ENCODE measurements around the gene COPS7A.

Gene COPS7A

DNA sequence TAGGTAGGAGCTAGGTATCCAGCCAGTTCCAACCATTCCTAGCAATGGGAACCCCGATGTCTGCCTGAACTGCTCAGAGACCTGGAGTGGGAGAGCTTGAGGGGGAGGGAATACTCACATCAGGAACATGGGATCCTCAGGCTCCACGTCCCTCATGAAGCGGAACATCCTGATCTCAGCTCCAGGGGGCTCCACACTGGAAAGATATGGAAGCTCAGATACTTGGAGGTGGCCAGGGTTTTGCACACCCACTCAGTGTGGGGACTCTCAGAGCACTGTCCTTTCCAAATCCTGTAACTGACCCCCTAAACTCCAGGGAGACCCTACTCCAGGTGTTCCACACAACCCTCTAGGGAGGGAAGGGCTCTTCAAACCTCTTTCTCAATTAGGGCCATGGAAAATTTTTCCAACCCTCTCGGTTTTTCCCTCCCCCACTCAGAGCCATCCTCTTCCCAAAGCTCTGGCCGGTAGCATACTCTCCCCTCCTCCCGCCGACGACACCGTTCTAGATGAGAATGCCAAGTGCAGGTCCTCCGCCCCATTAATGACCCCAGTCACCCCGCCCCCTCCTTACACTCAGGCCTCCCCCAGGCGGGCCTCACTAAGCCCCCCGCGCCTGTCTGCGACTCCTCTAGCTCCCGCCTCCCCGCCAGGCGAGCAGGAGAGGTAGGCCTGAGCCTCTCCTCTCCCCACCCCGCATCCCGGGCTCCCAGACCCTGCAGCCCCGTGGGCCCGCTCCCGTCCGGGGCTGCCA, 28.5 kb downstream of the COPS7A start:
- peak overlapping the region; percentile 92 for H3K4me3 Mint-ChIP-seq
- H3K27ac Mint-ChIP-seq = peak overlapping the region; percentile 99
- no peak for DNase-seq
- H3K36me3 Mint-ChIP-seq (ENCODE audit: low read depth) = peaks cover 57% of the 10 kb centered on the region
- H3K9me3 Mint-ChIP-seq = no peaks in the 10 kb centered on the region
- H3K27me3 Mint-ChIP-seq = no peaks in the 10 kb centered on the region
- peaks cover 25% of the 10 kb centered on the region for H3K4me1 Mint-ChIP-seq (ENCODE audit: low read depth)

DNA sequence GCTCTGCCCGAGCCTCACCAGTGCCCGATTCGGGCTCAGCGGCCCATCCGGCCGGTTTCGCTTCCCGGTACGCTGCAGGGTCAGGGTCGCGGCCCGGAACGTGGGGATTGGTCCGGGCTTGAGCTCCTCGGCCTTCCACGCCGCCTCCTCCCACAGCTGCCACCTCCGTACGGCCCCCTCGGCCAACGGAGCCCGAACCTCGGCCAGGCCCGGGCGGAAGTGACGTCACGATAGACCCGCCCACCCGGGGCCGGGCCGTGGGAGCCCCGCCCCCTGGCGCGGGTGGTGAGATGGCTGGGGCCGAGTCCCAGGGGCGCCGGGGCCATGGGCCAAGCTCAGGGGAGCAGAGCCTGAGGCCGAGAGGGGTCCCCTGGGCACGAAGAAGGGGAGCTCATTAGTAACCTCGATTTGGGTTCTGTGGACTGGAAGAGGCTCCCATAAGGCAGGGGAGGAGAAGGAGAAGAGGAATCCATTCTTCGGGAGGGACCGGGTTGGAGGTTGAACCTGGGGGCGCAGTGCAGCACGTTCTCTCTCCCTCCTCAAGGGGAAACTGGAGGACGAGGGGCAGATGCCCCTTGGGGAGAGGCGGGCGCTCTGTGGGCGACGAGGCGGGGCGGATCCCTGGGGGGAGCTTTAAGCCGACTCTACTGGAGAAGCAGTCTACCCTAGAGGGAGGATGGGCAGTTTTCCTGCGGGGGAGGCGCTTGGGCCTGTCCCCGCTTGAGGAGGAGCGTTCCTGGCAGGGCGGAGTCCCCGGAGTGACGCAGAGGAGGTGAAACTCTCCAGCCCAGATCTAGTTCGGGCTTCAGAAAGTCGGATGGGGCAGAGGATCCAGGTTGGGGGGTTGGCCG, 29.3 kb downstream of the COPS7A start, which contains the start of gene MLF2:
Gene MLF2 (minus strand): TSS at position 221 of the 851 bp plus-strand sequence. CDS start 807 bp downstream, outside the sequence.
- Mint-ChIP-seq H3K27me3 (no peaks in the 10 kb centered on the region), H3K27ac (peak within 1 kb of the TSS; percentile 99), H3K4me1 (ENCODE audit: low read depth) (peaks cover 25% of the 10 kb centered on the region), H3K9me3 (no peaks in the 10 kb centered on the region), H3K36me3 (ENCODE audit: low read depth) (peaks cover 49% of the 10 kb centered on the region), H3K4me3 (peak within 1 kb of the TSS; percentile 92)
- peak; percentile 99 for DNase-seq

- H3K36me3 Mint-ChIP-seq (ENCODE audit: low read depth) = peaks cover 42% of the 10 kb centered on the region
- no peaks in the 10 kb centered on the region for H3K9me3 Mint-ChIP-seq
- H3K27ac Mint-ChIP-seq = peak overlapping the region; percentile 99
- peaks cover 29% of the 10 kb centered on the region for H3K4me1 Mint-ChIP-seq (ENCODE audit: low read depth)
- H3K27me3 Mint-ChIP-seq = no peaks in the 10 kb centered on the region
- no peak for DNase-seq
- peak overlapping the region; percentile 92 for H3K4me3 Mint-ChIP-seq
Measured at GRCh38 chr12:6753772-6754356, 30.0 kb downstream of the COPS7A start.

DNA sequence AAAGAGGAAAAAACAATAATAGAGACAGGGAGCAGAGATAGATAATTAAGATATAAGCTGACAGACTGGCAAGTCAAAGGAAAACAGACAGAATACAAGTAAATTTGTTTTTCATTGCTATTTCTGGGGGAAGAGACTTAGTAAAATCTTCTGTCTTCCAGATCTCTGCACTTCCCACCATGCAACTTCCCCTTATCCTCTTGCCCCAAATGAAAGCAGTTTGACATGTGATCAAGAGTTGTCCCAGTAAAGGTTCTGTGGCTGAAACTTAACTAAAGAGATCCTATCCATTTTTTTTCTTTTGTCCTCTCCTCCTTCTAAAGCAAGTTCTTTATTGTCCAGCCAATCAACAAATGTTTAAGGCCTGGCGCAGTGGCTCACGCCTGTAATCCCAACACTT, 30.6 kb downstream of the COPS7A start:
- H3K4me1 Mint-ChIP-seq (ENCODE audit: low read depth) = peaks cover 29% of the 10 kb centered on the region
- H3K4me3 Mint-ChIP-seq = no peak overlapping the region
- DNase-seq = no peak
- H3K9me3 Mint-ChIP-seq = no peaks in the 10 kb centered on the region
- H3K36me3 Mint-ChIP-seq (ENCODE audit: low read depth) = peaks cover 37% of the 10 kb centered on the region
- H3K27me3 Mint-ChIP-seq = no peaks in the 10 kb centered on the region
- no peak overlapping the region for H3K27ac Mint-ChIP-seq

GRCh38 chr12:6757028-6757690, 33.3 kb downstream of the COPS7A start:
- peaks cover 4% of the 10 kb centered on the region for H3K27me3 Mint-ChIP-seq
- no peaks in the 10 kb centered on the region for H3K9me3 Mint-ChIP-seq

DNA sequence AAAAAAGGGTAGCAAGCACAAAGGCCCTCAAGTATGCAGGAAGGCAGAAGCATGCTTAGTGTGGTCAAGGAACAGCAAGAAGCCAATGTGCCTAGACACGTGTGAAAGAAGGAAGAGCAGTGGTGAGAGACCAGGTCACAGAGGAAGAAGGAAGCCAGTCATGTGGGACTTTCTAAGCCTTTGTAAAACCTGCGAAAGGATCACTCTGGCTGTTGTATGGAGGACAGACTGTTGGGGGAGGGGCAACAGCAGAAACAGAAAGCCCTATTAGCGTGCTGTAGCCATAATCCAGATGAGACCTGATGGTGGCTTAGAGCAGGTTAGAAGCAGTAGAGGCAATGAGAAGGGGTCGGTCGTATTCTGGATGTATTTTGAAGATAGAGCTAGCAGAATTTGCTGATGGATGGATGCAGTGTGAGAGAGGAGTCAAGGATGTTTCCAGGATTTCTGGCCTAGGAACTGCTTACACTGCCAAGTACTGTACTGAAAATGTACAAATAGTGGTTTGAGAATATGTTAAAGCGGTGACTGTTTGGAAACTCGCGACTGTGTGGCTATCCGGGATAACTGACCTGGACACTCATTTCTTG, 34.8 kb downstream of the COPS7A start:
- Mint-ChIP-seq H3K27ac (no peak overlapping the region), H3K4me1 (ENCODE audit: low read depth) (peaks cover 9% of the 10 kb centered on the region), H3K27me3 (peaks cover 4% of the 10 kb centered on the region), H3K36me3 (ENCODE audit: low read depth) (no peaks in the 10 kb centered on the region), H3K4me3 (no peak overlapping the region), H3K9me3 (no peaks in the 10 kb centered on the region)
- DNase-seq = no peak

More at GRCh38 chr12:6757028-6757690, 33.3 kb downstream of the COPS7A start:
- no peak for DNase-seq
- Mint-ChIP-seq H3K4me1 (ENCODE audit: low read depth) (peaks cover 12% of the 10 kb centered on the region), H3K27ac (no peak overlapping the region), H3K36me3 (ENCODE audit: low read depth) (peaks cover 10% of the 10 kb centered on the region), H3K4me3 (no peak overlapping the region)

DNA sequence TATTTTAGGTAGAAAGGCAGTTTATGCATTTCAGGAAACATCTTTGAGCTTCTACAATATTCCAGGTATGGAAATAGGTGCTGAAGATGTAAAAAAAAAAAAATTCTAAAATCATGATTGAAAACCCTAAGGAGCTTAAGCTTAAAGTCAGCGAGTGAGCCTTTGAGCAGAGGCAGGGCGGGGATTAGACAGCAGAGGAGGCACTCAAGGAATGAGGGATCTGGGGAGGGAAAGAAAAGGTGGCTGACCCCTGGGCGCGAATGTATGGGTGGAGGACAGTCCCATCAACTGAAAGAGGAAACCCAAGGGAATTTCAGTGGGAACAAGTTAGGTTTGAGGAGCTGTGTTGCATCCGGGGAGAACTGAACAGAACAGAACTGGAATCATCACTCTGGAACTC, 35.9 kb downstream of the COPS7A start:
- Mint-ChIP-seq H3K27ac (no peak overlapping the region), H3K27me3 (peaks cover 12% of the 10 kb centered on the region), H3K4me3 (no peak overlapping the region), H3K4me1 (ENCODE audit: low read depth) (peaks cover 12% of the 10 kb centered on the region), H3K9me3 (no peaks in the 10 kb centered on the region), H3K36me3 (ENCODE audit: low read depth) (no peaks in the 10 kb centered on the region)
- no peak for DNase-seq

- H3K27ac Mint-ChIP-seq = no peak overlapping the region
- no peak for DNase-seq
- H3K27me3 Mint-ChIP-seq = peaks cover 35% of the 10 kb centered on the region
- peaks cover 7% of the 10 kb centered on the region for H3K36me3 Mint-ChIP-seq (ENCODE audit: low read depth)
- peaks cover 33% of the 10 kb centered on the region for H3K4me1 Mint-ChIP-seq (ENCODE audit: low read depth)
- H3K9me3 Mint-ChIP-seq = no peaks in the 10 kb centered on the region
- H3K4me3 Mint-ChIP-seq = no peak overlapping the region
Measured at GRCh38 chr12:6763380-6763779, 39.5 kb downstream of the COPS7A start.

DNA sequence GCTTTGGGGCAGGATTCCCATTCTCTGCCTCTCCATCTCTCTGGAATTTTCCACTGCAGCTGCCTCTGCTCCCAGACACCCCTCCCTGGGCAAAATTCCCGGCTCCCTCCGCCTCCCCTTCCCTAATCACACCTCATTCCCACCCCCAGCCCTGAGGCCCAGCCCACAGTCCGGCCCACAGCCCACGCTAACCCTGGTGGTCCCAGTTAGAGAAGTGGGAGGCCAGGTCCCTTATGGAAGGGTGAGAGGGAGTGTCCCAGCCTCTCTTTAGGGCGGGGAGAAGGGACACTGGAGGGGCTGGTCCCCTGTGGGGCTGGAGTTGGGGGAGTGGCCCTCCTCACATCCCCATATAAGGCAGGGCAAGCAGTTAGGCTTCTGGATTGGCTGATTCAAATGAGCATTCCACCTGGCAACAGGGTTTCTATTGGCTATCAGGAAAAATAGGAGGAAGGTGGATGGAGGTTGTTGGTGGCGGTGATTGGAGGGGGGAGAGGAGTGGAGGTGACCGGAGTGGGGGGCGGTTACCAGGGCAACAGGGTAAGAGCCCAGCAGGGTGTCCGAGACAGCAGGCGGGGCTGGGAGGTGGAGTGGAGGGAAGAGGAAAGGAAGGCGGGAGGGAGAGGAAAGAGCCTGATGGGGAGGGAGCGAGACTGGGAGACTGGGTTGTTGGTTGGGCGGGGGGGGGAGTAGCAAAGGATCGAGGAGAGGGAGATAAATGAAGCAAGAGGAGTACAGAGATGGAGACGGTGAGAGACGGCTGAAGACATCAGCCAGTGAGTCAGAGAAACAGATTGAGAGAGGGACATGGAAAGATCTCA, 40.4 kb downstream of the COPS7A start:
- no peaks in the 10 kb centered on the region for H3K9me3 Mint-ChIP-seq
- H3K36me3 Mint-ChIP-seq (ENCODE audit: low read depth) = peaks cover 7% of the 10 kb centered on the region
- DNase-seq = peak; percentile 48
- H3K27ac Mint-ChIP-seq = no peak overlapping the region
- peaks cover 35% of the 10 kb centered on the region for H3K4me1 Mint-ChIP-seq (ENCODE audit: low read depth)
- peak overlapping the region; percentile 34 for H3K4me3 Mint-ChIP-seq
- H3K27me3 Mint-ChIP-seq = peaks cover 43% of the 10 kb centered on the region

DNA sequence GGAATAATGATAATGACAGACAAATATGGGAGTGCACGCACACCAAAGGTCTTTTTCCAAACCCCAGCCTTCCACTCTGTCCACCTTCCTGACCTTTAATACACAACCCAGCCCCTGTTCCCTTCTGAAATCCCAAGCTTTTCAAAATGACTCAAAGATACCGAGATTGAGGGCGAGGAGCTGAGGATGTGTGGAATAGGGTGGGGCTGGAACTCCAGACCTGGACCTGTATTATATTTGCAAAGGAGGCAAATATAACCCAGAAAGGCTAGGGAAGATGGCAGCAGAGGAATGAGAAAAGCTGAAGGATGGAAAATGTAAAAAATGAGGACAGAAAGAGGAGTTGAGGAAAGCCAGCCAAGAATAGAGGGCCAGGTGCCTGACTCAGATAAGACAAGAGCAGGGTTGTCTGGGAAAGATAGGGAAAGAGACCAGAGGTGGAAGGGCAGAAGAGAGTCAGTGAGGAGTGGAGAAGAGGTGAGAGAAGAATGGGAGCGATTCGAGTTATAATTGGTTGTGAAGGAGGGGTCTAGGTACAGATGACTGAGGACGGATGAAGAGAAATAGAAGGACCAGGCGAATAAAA, 41.3 kb downstream of the COPS7A start:
- Mint-ChIP-seq H3K9me3 (no peaks in the 10 kb centered on the region), H3K27ac (peak overlapping the region; percentile 4), H3K27me3 (peaks cover 45% of the 10 kb centered on the region), H3K36me3 (ENCODE audit: low read depth) (peaks cover 12% of the 10 kb centered on the region), H3K4me1 (ENCODE audit: low read depth) (peaks cover 42% of the 10 kb centered on the region), H3K4me3 (peak overlapping the region; percentile 55)
- DNase-seq = no peak

DNA sequence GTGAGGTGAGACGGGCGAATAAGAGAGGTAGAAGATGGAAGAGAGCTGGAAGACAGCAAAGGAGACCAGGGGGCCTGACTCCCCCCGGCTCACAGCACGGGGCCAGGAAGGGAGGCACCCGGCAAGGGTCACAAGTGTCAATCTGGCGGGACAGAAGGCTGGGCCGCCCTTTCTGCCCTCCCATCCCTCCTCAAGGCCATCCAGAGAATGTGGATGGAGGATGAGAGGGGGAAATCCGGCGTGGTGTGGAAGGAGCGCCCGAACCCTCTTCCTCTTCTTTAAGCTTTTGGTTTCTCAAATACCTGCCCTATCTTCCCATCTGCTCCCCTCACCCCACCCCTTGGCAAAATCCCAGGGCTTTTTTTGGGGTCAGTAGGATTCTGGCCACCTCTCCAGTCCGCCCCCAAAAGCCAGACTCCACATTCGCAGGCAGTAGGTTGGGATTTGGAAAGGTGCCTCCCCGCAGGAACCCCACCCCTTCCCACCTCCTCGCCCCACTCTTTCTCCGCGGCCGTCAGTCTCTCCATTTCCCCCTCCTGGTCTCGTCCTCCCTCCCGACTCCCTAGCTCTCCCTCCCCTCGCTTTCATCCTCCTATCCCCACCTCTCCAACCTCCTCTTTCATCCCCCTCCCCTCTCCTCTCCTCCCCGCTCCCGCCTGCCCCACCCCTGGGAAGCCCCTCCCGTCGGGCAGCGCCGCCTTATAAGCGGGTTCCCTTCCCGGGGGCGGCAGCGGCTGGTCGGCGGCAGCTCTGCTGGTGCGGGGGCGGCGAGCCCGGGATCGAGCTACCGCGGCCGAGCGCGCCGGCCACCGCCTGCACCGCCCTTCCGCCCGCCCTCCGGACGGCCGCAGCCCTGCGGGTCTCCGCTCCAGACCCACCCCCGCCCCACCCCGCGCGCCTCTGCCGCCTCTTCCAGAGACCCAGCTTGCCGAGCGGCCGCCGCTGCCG, 42.1 kb downstream of the COPS7A start, which contains the start of gene PTMS:
Gene PTMS (plus strand): TSS at position 730 of the 948 bp plus-strand sequence. CDS start 343 bp downstream, outside the sequence.
- peak within 1 kb of the TSS; percentile 74 for H3K27ac Mint-ChIP-seq
- peaks cover 14% of the 10 kb centered on the region for H3K36me3 Mint-ChIP-seq (ENCODE audit: low read depth)

More for the DNA sequence above, 42.1 kb downstream of the COPS7A start, which contains the start of gene PTMS:
- Mint-ChIP-seq H3K4me1 (ENCODE audit: low read depth) (peaks cover 46% of the 10 kb centered on the region), H3K4me3 (peak within 1 kb of the TSS; percentile 85), H3K9me3 (no peaks in the 10 kb centered on the region), H3K27me3 (peaks cover 47% of the 10 kb centered on the region)
- DNase-seq = peak; percentile 61

Data from activated T-cell treated with anti-CD3 and anti-CD28 coated beads, Interleukin-2, amount 50 U/mL, for 24 hours (primary cell).